Measurements from ENCODE around the gene LYSMD4. TPM values are rescaled to one million over a fixed set of nuclear protein-coding genes. Genes with fewer than 3 reads are reported as not detected.
"Not testable (repeated sequence)": the region's sequence is repeated elsewhere in the genome, so short reads cannot be mapped to it uniquely, and the experiment has no call there.

The LYSMD4 gene
- total RNA-seq = 10 to 100 TPM in 3 of 4 donors, 1 to 10 TPM in 1; 1.5 to 19.2 (median 15.5) TPM

DNA sequence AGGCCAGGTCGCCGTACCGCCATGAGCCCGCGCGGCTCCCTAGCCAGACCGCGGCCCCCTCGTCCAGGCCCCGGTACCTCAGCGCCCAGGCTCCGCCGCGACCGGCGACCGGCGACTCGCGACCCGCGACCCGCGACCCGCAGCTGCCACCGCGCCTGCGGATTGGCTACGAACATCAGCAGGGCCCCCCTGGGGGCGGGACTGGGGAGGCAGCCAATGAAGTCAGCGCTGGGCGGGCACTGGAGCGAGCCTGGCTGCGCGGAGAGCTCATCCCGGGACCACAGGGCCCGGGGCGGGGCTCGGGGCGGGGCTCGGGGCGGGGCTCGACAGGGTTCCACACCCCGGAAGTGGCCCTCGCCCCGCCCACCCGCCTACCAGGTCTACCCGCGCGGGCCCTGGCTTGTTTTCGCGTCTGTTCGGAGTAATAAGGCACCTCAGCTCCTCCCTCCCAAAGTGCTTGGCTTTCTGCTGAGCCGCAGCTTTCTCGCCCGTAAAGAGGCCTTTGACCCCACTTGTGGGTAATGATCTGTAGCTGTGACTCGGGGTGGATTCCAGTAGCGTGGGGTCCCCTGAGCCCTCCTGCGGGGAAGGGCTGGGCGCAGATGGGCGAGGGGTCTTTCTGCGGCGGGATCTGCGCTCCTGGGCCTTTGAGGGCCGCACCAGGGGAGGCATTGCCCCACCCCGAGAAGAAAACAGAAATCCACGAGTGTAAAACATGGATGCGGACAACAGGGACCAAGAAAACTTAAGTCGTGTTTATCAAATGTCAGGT lies at the start of gene LYSMD4:
TSS of gene LYSMD4 (minus strand) at position 170 of the 772 bp plus-strand sequence. CDS start 1,438 bp downstream, outside the sequence.
- intact Hi-C loops (cut with DNase I; ENCODE audit: low total_unique reads) = no loop called here
- DNase-seq = peak; percentile 100
- Histone ChIP-seq H3K27ac (peak within 1 kb of the TSS; percentile 86 to 95 (median 94)), H3K4me1 (peaks cover 0 to 35% (median 3%) of the 10 kb centered on the region in 4 donors), H3K9me3 (no peaks in the 10 kb centered on the region), H3K4me3 (peak within 1 kb of the TSS; percentile 79 to 99 (median 90)), H3K27me3 (no peaks in the 10 kb centered on the region), H3K36me3 (no peaks in the 10 kb centered on the region)
- in situ Hi-C loops (cut with MboI; ENCODE audit: low pct_ligation_motif_present in 1 of 4, low pct_unique_long_range_greater_than_20kb in 1 of 4, low sequenced_read_pairs in 3 of 4) = no loop called here
- TF ChIP-seq POLR2A (IDR thresholded peaks at IDR 0.05) (peak; percentile 56), POLR2AphosphoS5 (IDR thresholded peaks at IDR 0.05) (peak; percentile 45 to 85 (median 84)), EP300 (IDR thresholded peaks at IDR 0.05; ENCODE audit: low read depth) (no peak)
- 19 to 80% methylated on average over 1 to 24 of the region's 69 CpGs for WGBS, 2 donors (ENCODE audit: low coverage in 1 of 2)

GRCh38 chr15:99782029-99782428 lies 48.8 kb upstream of the LYSMD4 start:
- intact Hi-C loops (cut with DNase I; ENCODE audit: low total_unique reads) = not testable (repeated sequence)

DNA sequence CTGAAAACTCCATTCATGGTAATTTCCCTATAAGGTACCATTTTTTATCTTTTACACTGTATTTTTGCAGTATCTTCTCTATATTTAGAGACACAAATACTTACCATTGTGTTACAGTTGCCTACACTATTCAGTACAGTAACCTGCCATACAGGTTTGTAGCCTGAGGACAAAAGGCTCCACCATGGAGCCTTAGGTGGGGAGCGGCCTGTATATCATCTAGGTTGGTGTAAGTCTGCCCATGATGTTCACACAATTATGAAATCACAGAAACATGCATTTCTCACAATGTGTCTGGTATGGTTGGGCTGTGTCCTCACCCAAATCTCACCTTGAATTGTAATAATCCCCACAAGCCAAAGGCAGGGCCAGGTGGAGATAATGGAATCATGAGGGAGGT lies 43.9 kb upstream of the LYSMD4 start:
- in situ Hi-C loops (cut with MboI; ENCODE audit: low pct_ligation_motif_present in 1 of 4, low pct_unique_long_range_greater_than_20kb in 1 of 4, low sequenced_read_pairs in 3 of 4) = no loop called here
- DNase-seq = no peak
- no peaks in the 10 kb centered on the region for H3K27me3 ChIP-seq
- H3K36me3 ChIP-seq = no peaks in the 10 kb centered on the region
- 100% methylated on average over 1 of the region's 1 CpG; no CpG with 5 or more reads in 1 of the 2 donors for WGBS, 2 donors (ENCODE audit: low coverage in 1 of 2)
- H3K4me1 ChIP-seq = no peaks in the 10 kb centered on the region
- no peak overlapping the region for H3K4me3 ChIP-seq
- H3K27ac ChIP-seq = no peak overlapping the region
- H3K9me3 ChIP-seq = no peaks in the 10 kb centered on the region
- TF ChIP-seq, protein P1, sequence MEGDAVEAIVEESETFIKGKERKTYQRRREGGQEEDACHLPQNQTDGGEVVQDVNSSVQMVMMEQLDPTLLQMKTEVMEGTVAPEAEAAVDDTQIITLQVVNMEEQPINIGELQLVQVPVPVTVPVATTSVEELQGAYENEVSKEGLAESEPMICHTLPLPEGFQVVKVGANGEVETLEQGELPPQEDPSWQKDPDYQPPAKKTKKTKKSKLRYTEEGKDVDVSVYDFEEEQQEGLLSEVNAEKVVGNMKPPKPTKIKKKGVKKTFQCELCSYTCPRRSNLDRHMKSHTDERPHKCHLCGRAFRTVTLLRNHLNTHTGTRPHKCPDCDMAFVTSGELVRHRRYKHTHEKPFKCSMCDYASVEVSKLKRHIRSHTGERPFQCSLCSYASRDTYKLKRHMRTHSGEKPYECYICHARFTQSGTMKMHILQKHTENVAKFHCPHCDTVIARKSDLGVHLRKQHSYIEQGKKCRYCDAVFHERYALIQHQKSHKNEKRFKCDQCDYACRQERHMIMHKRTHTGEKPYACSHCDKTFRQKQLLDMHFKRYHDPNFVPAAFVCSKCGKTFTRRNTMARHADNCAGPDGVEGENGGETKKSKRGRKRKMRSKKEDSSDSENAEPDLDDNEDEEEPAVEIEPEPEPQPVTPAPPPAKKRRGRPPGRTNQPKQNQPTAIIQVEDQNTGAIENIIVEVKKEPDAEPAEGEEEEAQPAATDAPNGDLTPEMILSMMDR (IDR thresholded peaks at IDR 0.05) = no peak
- no peak for TF ChIP-seq POLR2AphosphoS5 (IDR thresholded peaks at IDR 0.05)
- TF ChIP-seq EP300 (IDR thresholded peaks at IDR 0.05; ENCODE audit: low read depth) = no peak
- no peak for TF ChIP-seq POLR2A (IDR thresholded peaks at IDR 0.05)
- intact Hi-C loops (cut with DNase I; ENCODE audit: low total_unique reads) = no loop called here

More at GRCh38 chr15:99782029-99782428, 48.8 kb upstream of the LYSMD4 start:
- in situ Hi-C loops (cut with MboI; ENCODE audit: low pct_ligation_motif_present in 1 of 4, low pct_unique_long_range_greater_than_20kb in 1 of 4, low sequenced_read_pairs in 3 of 4); DNase-seq; H3K27me3 ChIP-seq; H3K4me1 ChIP-seq; H3K4me3 ChIP-seq; H3K27ac ChIP-seq; H3K9me3 ChIP-seq; H3K36me3 ChIP-seq: not testable (repeated sequence)
- WGBS, 2 donors (ENCODE audit: low coverage in 1 of 2) = 83 to 100% methylated on average over 1 to 2 of the region's 4 CpGs

- Histone ChIP-seq H3K27ac (no peak overlapping the region), H3K27me3 (no peaks in the 10 kb centered on the region), H3K36me3 (no peaks in the 10 kb centered on the region), H3K4me3 (no peak overlapping the region), H3K9me3 (no peaks in the 10 kb centered on the region), H3K4me1 (no peaks in the 10 kb centered on the region)
- TF ChIP-seq, protein P1 (IDR thresholded peaks at IDR 0.05) = no peak
- TF ChIP-seq POLR2AphosphoS5 (IDR thresholded peaks at IDR 0.05) (no peak), EP300 (IDR thresholded peaks at IDR 0.05; ENCODE audit: low read depth) (no peak), POLR2A (IDR thresholded peaks at IDR 0.05) (no peak)
- 80 to 85% methylated on average over 3 of the region's 3 CpGs for WGBS, 2 donors (ENCODE audit: low coverage in 1 of 2)
- intact Hi-C loops (cut with DNase I; ENCODE audit: low total_unique reads) = no loop called here
- no peak for DNase-seq
- in situ Hi-C loops (cut with MboI; ENCODE audit: low pct_ligation_motif_present in 1 of 4, low pct_unique_long_range_greater_than_20kb in 1 of 4, low sequenced_read_pairs in 3 of 4) = no loop called here
Observed at GRCh38 chr15:99764522-99764921, 31.3 kb upstream of the LYSMD4 start.

DNA sequence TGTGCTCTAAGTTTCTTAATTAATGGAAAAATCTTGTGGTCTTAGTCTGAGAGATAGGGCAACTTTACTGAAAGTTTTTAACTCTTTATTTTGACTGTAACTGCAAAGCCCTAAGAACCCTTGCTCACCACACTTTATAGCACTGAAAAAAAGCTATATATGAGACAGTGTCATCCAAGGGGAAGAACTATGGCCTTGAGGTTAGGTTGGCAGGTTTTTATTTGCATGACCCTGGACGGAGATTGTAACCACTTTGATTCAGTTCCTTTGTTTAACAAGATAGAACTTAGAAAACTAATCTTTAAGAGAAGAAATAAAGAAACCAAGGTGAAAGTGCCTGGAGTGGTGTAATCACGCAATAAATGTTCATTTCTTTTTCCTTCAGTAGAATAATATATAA lies 30.6 kb upstream of the LYSMD4 start:
- no peaks in the 10 kb centered on the region for H3K27me3 ChIP-seq
- WGBS, 2 donors (ENCODE audit: low coverage in 1 of 2) = 69 to 86% methylated on average over 2 of the region's 2 CpGs
- in situ Hi-C loops (cut with MboI; ENCODE audit: low pct_ligation_motif_present in 1 of 4, low pct_unique_long_range_greater_than_20kb in 1 of 4, low sequenced_read_pairs in 3 of 4) (no loop called here), intact Hi-C loops (cut with DNase I; ENCODE audit: low total_unique reads) (no loop called here)
- no peaks in the 10 kb centered on the region for H3K9me3 ChIP-seq
- H3K27ac ChIP-seq = no peak overlapping the region
- no peaks in the 10 kb centered on the region for H3K4me1 ChIP-seq
- H3K36me3 ChIP-seq = no peaks in the 10 kb centered on the region
- TF ChIP-seq POLR2AphosphoS5 (IDR thresholded peaks at IDR 0.05) (no peak), EP300 (IDR thresholded peaks at IDR 0.05; ENCODE audit: low read depth) (no peak), POLR2A (IDR thresholded peaks at IDR 0.05) (no peak)
- TF ChIP-seq, protein P1 (IDR thresholded peaks at IDR 0.05) = no peak
- no peak overlapping the region for H3K4me3 ChIP-seq
- DNase-seq = no peak
